HepG2 (cell line): ENCODE results near the gene CARMIL3. TPM values are rescaled to one million over a fixed set of nuclear protein-coding genes. Genes with fewer than 3 reads are reported as not detected.
A peak's percentile ranks its signal among the peaks of the same experiment; 100 is the strongest.

ENCODE experiments used
- AGO1 ChIP-seq: fragments of 200-400 bp; formaldehyde crosslinking; IDR thresholded peaks from 2 replicates; pipeline ENCODE4 v1.6.1; 2017; ENCODE audit warnings: mild to moderate bottlenecking, low read depth, low read length, moderate library complexity; ENCODE audit not compliant: poor library complexity, severe bottlenecking
- AKAP8 ChIP-seq: sonication (generic); formaldehyde crosslinking; IDR thresholded peaks from 2 replicates; pipeline ENCODE4 v1.5.1; 2020; ENCODE audit warnings: mild to moderate bottlenecking, missing genetic modification reagents
- ARID2 ChIP-seq: sonication (generic); formaldehyde crosslinking; IDR thresholded peaks from 2 replicates; pipeline ENCODE4 v1.8.1; 2022; ENCODE audit warnings: mild to moderate bottlenecking, missing genetic modification reagents, borderline replicate concordance
- CBX1 ChIP-seq: IDR thresholded peaks from one replicate; pipeline ENCODE4 v1.6.1; 2016; ENCODE audit warnings: antibody characterized with exemption, low read depth
- CENPX ChIP-seq: sonication (generic); formaldehyde crosslinking; IDR thresholded peaks from 2 replicates; pipeline ENCODE4 v1.9.0; 2021; ENCODE audit warnings: mild to moderate bottlenecking, missing genetic modification reagents, moderate library complexity
- FOXA3 ChIP-seq: IDR thresholded peaks from 2 replicates; pipeline ENCODE4 v1.6.1; 2016; ENCODE audit warnings: missing genetic modification reagents, missing compliant biosample characterization
- FOXC1 ChIP-seq: sonication (generic); formaldehyde crosslinking; IDR thresholded peaks from 2 replicates; pipeline ENCODE4 v1.8.0; 2022; ENCODE audit warnings: mild to moderate bottlenecking, missing genetic modification reagents, borderline replicate concordance
- HNRNPLL ChIP-seq: fragments of 200-400 bp; formaldehyde crosslinking; IDR thresholded peaks from 2 replicates; pipeline ENCODE4 v1.6.1; 2017; ENCODE audit warnings: mild to moderate bottlenecking, low read depth, low read length; ENCODE audit not compliant: poor library complexity, severe bottlenecking
- MED13 ChIP-seq: sonication (generic); formaldehyde crosslinking; IDR thresholded peaks from 2 replicates; pipeline ENCODE4 v1.5.0; 2020; ENCODE audit warnings: missing genetic modification reagents
- MIER2 ChIP-seq: IDR thresholded peaks from 2 replicates; pipeline ENCODE4 v1.6.1; 2016; ENCODE audit warnings: missing biosample characterization, missing genetic modification reagents
- MZF1 ChIP-seq: sonication (generic); formaldehyde crosslinking; IDR thresholded peaks from 2 replicates; pipeline ENCODE4 v1.8.1; 2023; ENCODE audit warnings: mild to moderate bottlenecking, missing genetic modification reagents, borderline replicate concordance
- NFIB ChIP-seq: sonication (generic); formaldehyde crosslinking; IDR thresholded peaks from 2 replicates; pipeline ENCODE4 v1.9.0; 2021; ENCODE audit warnings: missing genetic modification reagents, mild to moderate bottlenecking, borderline replicate concordance
- NR2C2 ChIP-seq: sonication (generic); formaldehyde crosslinking; IDR thresholded peaks from 2 replicates; pipeline ENCODE4 v1.4.0; 2020; ENCODE audit warnings: missing genetic modification reagents, mild to moderate bottlenecking, moderate library complexity, borderline replicate concordance
- ONECUT2 ChIP-seq: sonication (generic); formaldehyde crosslinking; IDR thresholded peaks from 2 replicates; pipeline ENCODE4 v1.4.0; 2020; ENCODE audit warnings: missing genetic modification reagents
- PHF5A ChIP-seq: IDR thresholded peaks from one replicate; pipeline ENCODE4 v1.6.1; 2018; ENCODE audit warnings: low read depth, missing genetic modification reagents; ENCODE audit not compliant: unreplicated experiment
- RNF2 ChIP-seq: fragments of 450-650 bp; conservative IDR thresholded peaks from 2 replicates; pipeline ENCODE4 v1.6.1; 2016; ENCODE audit warnings: low read depth
- SIN3A ChIP-seq: IDR thresholded peaks from 2 replicates; pipeline ENCODE4 v1.6.1; 2011; ENCODE audit warnings: low read depth, mild to moderate bottlenecking, control low read depth, low read length, borderline replicate concordance
- ZNF251 ChIP-seq: sonication (generic); formaldehyde crosslinking; IDR thresholded peaks from 2 replicates; pipeline ENCODE4 v1.9.0; 2021; ENCODE audit warnings: mild to moderate bottlenecking, missing genetic modification reagents
- ZNF3 ChIP-seq: IDR thresholded peaks from 2 replicates; pipeline ENCODE4 v1.7.0; 2017; ENCODE audit warnings: inconsistent platforms
- ZNF747 ChIP-seq: sonication (generic); formaldehyde crosslinking; IDR thresholded peaks from 2 replicates; pipeline ENCODE4 v1.8.1; 2023; ENCODE audit warnings: missing genetic modification reagents, mild to moderate bottlenecking, borderline replicate concordance
- ZNF761 ChIP-seq: sonication (generic); formaldehyde crosslinking; conservative IDR thresholded peaks from 2 replicates; pipeline ENCODE4 v1.4.0; 2020; ENCODE audit warnings: mild to moderate bottlenecking, missing genetic modification reagents
- ZNF766 ChIP-seq: sonication (generic); formaldehyde crosslinking; IDR thresholded peaks from 2 replicates; pipeline ENCODE4 v1.5.0; 2020; ENCODE audit warnings: missing genetic modification reagents, borderline replicate concordance
- polyA plus RNA-seq, 8 experiments: library from polyadenylated mRNA; depleted of rRNA in 3 of 8; stranded (reverse) in 7 of 8; unstranded in 1 of 8; fragments of >200 nt; fragmentation: Illumina TruSeq in 4 of 8; extraction: Trizol in 4 of 8; gene quantifications; 2 replicates each; pipeline versions ENCODE4 v1.2.1 to v1.2.3, GENCODE V29; 2011 to 2016; ENCODE audit warnings: low read depth in 4 of 8, missing spikeins in 1 of 8, mixed read lengths in 1 of 8; ENCODE audit not compliant: insufficient read depth in 1 of 8
- total RNA-seq, 5 experiments: library from RNA; depleted of rRNA; stranded (reverse); fragments of >200 nt; fragmentation: Illumina TruSeq; extraction: Trizol; gene quantifications; 2 replicates each; pipeline ENCODE4 v1.2.3, GENCODE V29; 2016; ENCODE audit warnings: low read depth in 1 of 5
- TF ChIP-seq, protein P1 (sequence below): sonication (generic); formaldehyde crosslinking; IDR thresholded peaks from 2 replicates; pipeline ENCODE4 v1.5.0; 2020; ENCODE audit warnings: missing genetic modification reagents
- TF ChIP-seq, protein P2 (sequence below): IDR thresholded peaks from 2 replicates; pipeline ENCODE4 v1.6.1; 2012; ENCODE audit warnings: low read depth, low read length, improper control_type of control experiment
- TF ChIP-seq, protein P3 (sequence below): sonication (generic); formaldehyde crosslinking; IDR thresholded peaks from 2 replicates; pipeline ENCODE4 v1.4.0; 2020; ENCODE audit warnings: missing genetic modification reagents

CARMIL3 gene
- total and polyA plus RNA-seq, 2 of the 13 experiments (the other 11 are each of a cell fraction or from before 2014, with no cell fraction given) = 0.27 to 0.55 TPM

DNA sequence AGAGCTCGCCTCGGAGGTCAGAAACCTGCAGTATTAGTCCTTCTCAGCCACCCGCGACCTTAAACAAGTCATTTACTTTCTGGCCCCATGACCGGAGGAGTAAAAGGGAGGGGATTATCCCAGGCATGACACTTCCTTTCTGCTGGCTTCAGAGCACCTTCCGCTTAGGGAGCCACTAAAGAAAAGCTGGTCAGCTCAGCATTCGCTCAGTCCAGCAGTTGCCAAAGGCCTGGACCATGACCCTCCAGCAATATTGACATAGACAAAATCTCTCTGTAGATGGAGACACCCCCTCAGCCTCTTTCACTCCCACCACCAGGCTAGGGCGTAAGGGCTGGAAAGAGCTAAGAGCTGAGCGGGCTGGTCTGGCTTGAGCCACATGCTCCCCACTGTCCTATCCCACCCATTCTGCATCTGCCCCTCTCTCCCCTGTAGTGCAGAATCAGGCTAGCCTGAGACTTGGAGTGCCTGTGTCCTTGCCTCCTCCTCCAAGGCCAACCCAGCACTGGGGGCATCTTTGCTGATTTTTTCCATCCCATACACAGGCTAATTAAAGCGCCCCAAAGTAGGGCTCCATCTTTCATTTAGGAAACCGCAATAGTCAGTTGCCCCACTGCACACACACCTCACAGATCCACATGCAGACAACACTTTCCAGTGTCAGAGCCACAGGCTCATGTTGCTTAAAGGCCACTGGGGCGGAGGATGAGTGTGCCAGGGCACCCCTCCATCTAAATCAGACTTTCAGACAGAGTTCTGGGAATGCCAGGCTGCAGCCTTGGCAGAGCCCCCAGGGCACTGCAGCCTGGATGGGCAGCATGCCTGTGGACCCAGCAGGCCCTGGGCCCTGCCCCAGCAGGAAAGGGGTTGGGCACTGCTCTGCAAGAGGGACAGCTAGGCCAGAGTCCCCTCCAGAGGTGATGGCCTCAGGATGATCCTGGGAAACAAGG lies 15.6 kb downstream of the CARMIL3 start (continued):
- TF ChIP-seq NR2C2 (0 out of 2 replicates have a peak, but pooled peaks have one; percentile 26), AKAP8 (0 out of 2 replicates have a peak, but pooled peaks have one; percentile 22), ARID2 (CRISPR knock-in tag) (no peak), NFIB (0 out of 2 replicates have a peak, but pooled peaks have one; percentile 27), AGO1 (no peak), SIN3A (no peak), ZNF747 (peak; percentile 27; the same call in 1 of the 2 replicates), FOXC1 (peak; percentile 43; the same call in 1 of the 2 replicates), HNRNPLL (no peak), PHF5A (CRISPR knock-in tag) (no peak), ZNF766 (0 out of 2 replicates have a peak, but pooled peaks have one; percentile 10), MIER2 (CRISPR knock-in tag) (peak; percentile 66; the same call in 1 of the 2 replicates), RNF2 (no peak), MZF1 (0 out of 2 replicates have a peak, but pooled peaks have one; percentile 45), ZNF251 (CRISPR knock-in tag) (no peak), FOXA3 (CRISPR knock-in tag) (peak; percentile 66), CENPX (CRISPR knock-in tag) (no peak), ZNF3 (CRISPR knock-in tag) (no peak), CBX1 (no peak), MED13 (CRISPR knock-in tag) (no peak), ZNF761 (CRISPR knock-in tag) (0 out of 2 replicates have a peak, but pooled peaks have one; percentile 33), ONECUT2 (CRISPR knock-in tag) (no peak)
- TF ChIP-seq, protein P1, sequence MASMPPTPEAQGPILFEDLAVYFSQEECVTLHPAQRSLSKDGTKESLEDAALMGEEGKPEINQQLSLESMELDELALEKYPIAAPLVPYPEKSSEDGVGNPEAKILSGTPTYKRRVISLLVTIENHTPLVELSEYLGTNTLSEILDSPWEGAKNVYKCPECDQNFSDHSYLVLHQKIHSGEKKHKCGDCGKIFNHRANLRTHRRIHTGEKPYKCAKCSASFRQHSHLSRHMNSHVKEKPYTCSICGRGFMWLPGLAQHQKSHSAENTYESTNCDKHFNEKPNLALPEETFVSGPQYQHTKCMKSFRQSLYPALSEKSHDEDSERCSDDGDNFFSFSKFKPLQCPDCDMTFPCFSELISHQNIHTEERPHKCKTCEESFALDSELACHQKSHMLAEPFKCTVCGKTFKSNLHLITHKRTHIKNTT (CRISPR knock-in tag) = no peak
- TF ChIP-seq, protein P2, sequence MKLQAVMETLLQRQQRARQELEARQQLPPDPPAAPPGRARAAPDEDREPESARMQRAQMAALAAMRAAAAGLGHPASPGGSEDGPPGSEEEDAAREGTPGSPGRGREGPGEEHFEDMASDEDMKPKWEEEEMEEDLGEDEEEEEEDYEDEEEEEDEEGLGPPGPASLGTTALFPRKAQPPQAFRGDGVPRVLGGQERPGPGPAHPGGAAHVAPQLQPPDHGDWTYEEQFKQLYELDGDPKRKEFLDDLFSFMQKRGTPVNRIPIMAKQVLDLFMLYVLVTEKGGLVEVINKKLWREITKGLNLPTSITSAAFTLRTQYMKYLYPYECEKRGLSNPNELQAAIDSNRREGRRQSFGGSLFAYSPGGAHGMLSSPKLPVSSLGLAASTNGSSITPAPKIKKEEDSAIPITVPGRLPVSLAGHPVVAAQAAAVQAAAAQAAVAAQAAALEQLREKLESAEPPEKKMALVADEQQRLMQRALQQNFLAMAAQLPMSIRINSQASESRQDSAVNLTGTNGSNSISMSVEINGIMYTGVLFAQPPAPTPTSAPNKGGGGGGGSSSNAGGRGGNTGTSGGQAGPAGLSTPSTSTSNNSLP = no peak
- TF ChIP-seq, protein P3, sequence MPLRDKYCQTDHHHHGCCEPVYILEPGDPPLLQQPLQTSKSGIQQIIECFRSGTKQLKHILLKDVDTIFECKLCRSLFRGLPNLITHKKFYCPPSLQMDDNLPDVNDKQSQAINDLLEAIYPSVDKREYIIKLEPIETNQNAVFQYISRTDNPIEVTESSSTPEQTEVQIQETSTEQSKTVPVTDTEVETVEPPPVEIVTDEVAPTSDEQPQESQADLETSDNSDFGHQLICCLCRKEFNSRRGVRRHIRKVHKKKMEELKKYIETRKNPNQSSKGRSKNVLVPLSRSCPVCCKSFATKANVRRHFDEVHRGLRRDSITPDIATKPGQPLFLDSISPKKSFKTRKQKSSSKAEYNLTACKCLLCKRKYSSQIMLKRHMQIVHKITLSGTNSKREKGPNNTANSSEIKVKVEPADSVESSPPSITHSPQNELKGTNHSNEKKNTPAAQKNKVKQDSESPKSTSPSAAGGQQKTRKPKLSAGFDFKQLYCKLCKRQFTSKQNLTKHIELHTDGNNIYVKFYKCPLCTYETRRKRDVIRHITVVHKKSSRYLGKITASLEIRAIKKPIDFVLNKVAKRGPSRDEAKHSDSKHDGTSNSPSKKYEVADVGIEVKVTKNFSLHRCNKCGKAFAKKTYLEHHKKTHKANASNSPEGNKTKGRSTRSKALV (CRISPR knock-in tag) = peak; percentile 64; the same call in 1 of the 2 replicates
